GM12892 (cell line): ENCODE results near the gene CALML5.

Experiments used
- POLR2A ChIP-seq: IDR thresholded peaks from 2 replicates; pipeline ENCODE4 v1.6.1; 2011; ENCODE audit warnings: low read depth, low read length, control low read depth
- POLR2AphosphoS5 ChIP-seq: IDR thresholded peaks from 2 replicates; pipeline ENCODE4 v1.6.1; 2011; ENCODE audit warnings: low read depth, low read length, control low read depth
- TAF1 ChIP-seq: IDR thresholded peaks from 2 replicates; pipeline ENCODE4 v1.6.1; 2011; ENCODE audit warnings: low read depth, mild to moderate bottlenecking, control low read depth, low read length, borderline replicate concordance

- TF ChIP-seq POLR2AphosphoS5 = no peak
- no peak for TF ChIP-seq TAF1
- TF ChIP-seq POLR2A = no peak
Measured at GRCh38 chr10:5490032-5490431, 9.3 kb downstream of the CALML5 start.
